ENCODE measurements around the gene RRP1B. TPM values are rescaled to one million over a fixed set of nuclear protein-coding genes. Genes with fewer than 3 reads are reported as not detected.

Gene RRP1B
- total RNA-seq, 1 experiment from 2014 or later = 44.2 TPM

- POLR2A ChIA-PET (ENCODE audit: unreplicated experiment) = no interaction called here
- Histone ChIP-seq H3K9ac (ENCODE audit: low read length) (no peak overlapping the region), H3K9me3 (ENCODE audit: low read length) (no peaks in the 10 kb centered on the region), H3K4me1 (ENCODE audit: insufficient read depth, low read length) (peaks cover 16% of the 10 kb centered on the region), H3K27ac (ENCODE audit: low read length) (no peak overlapping the region), H3K79me2 (ENCODE audit: low read length) (no peaks in the 10 kb centered on the region), H2AFZ (ENCODE audit: low read length) (no peak overlapping the region), H3K4me2 (ENCODE audit: low read length) (no peak overlapping the region), H4K20me1 (ENCODE audit: low read length) (no peaks in the 10 kb centered on the region), H3K36me3 (ENCODE audit: low read depth, low read length) (no peaks in the 10 kb centered on the region), H3F3A (ENCODE audit: low read length, unreplicated experiment) (no peaks in the 10 kb centered on the region), H3K4me3 (ENCODE audit: low read length) (no peak overlapping the region), H3K27me3 (ENCODE audit: low read length) (no peaks in the 10 kb centered on the region), H3K9me2 (replicated peaks; ENCODE audit: low read length) (no peaks in the 10 kb centered on the region)
- TF ChIP-seq EZH2phosphoT487 (IDR thresholded peaks at IDR 0.05; ENCODE audit: borderline replicate concordance, low read length) (no peak), EZH2 (IDR thresholded peaks at IDR 0.05; ENCODE audit: low read length, unreplicated experiment) (no peak), CTCF (conservative IDR thresholded peaks at IDR 0.05; ENCODE audit: low read depth, low read length) (no peak)
- intact Hi-C loops (cut with micrococcal nuclease) = no loop called here
- CTCF ChIA-PET = no interaction called here
- ATAC-seq (no peak), DNase-seq (no peak)
- no TSS peak for BruUV-seq (replicated peaks)
These were observed 6.7 kb upstream of the RRP1B start for GRCh38 chr21:43652616-43653015.

- TF ChIP-seq EZH2phosphoT487 (IDR thresholded peaks at IDR 0.05; ENCODE audit: borderline replicate concordance, low read length) = no peak
- TF ChIP-seq EZH2 (IDR thresholded peaks at IDR 0.05; ENCODE audit: low read length, unreplicated experiment) = no peak
- TF ChIP-seq CTCF (conservative IDR thresholded peaks at IDR 0.05; ENCODE audit: low read depth, low read length) = no peak
- ChIA-PET CTCF (no interaction called here), POLR2A (ENCODE audit: unreplicated experiment) (no interaction called here)
- H3K4me3 ChIP-seq (ENCODE audit: low read length) = no peak overlapping the region
- BruUV-seq (replicated peaks) = no TSS peak
- no peaks in the 10 kb centered on the region for H3K9me3 ChIP-seq (ENCODE audit: low read length)
- DNase-seq (no peak), ATAC-seq (no peak)
- no peaks in the 10 kb centered on the region for H3K27me3 ChIP-seq (ENCODE audit: low read length)
- no peak overlapping the region for H2AFZ ChIP-seq (ENCODE audit: low read length)
- no peak overlapping the region for H3K9ac ChIP-seq (ENCODE audit: low read length)
- H3K36me3 ChIP-seq (ENCODE audit: low read depth, low read length) = no peaks in the 10 kb centered on the region
- no peak overlapping the region for H3K4me2 ChIP-seq (ENCODE audit: low read length)
- H4K20me1 ChIP-seq (ENCODE audit: low read length) = no peaks in the 10 kb centered on the region
- H3K4me1 ChIP-seq (ENCODE audit: insufficient read depth, low read length) = peaks cover 16% of the 10 kb centered on the region
- H3K9me2 ChIP-seq (replicated peaks; ENCODE audit: low read length) = no peaks in the 10 kb centered on the region
- H3F3A ChIP-seq (ENCODE audit: low read length, unreplicated experiment) = no peaks in the 10 kb centered on the region
- no peak overlapping the region for H3K27ac ChIP-seq (ENCODE audit: low read length)
- intact Hi-C loops (cut with micrococcal nuclease) = no loop called here
- H3K79me2 ChIP-seq (ENCODE audit: low read length) = peaks cover 2% of the 10 kb centered on the region; the same call in 1 of the 2 replicates
These were observed 5.7 kb upstream of the RRP1B start for GRCh38 chr21:43653626-43654025.

- ATAC-seq (peak; percentile 46), DNase-seq (peak; percentile 84)
- Histone ChIP-seq H3K9ac (ENCODE audit: low read length) (peak overlapping the region; percentile 12; the same call in 1 of the 2 replicates), H3F3A (ENCODE audit: low read length, unreplicated experiment) (no peaks in the 10 kb centered on the region), H3K27ac (ENCODE audit: low read length) (peak overlapping the region; percentile 70), H3K9me3 (ENCODE audit: low read length) (no peaks in the 10 kb centered on the region), H3K27me3 (ENCODE audit: low read length) (no peaks in the 10 kb centered on the region), H3K36me3 (ENCODE audit: low read depth, low read length) (no peaks in the 10 kb centered on the region), H4K20me1 (ENCODE audit: low read length) (no peaks in the 10 kb centered on the region), H2AFZ (ENCODE audit: low read length) (no peak overlapping the region), H3K4me1 (ENCODE audit: insufficient read depth, low read length) (peaks cover 21% of the 10 kb centered on the region), H3K9me2 (replicated peaks; ENCODE audit: low read length) (no peaks in the 10 kb centered on the region), H3K4me2 (ENCODE audit: low read length) (peak overlapping the region; percentile 52), H3K4me3 (ENCODE audit: low read length) (no peak overlapping the region), H3K79me2 (ENCODE audit: low read length) (peaks cover 13% of the 10 kb centered on the region)
- POLR2A ChIA-PET (ENCODE audit: unreplicated experiment) = no interaction called here
- TF ChIP-seq EZH2phosphoT487 (IDR thresholded peaks at IDR 0.05; ENCODE audit: borderline replicate concordance, low read length) = no peak
- no peak for TF ChIP-seq CTCF (conservative IDR thresholded peaks at IDR 0.05; ENCODE audit: low read depth, low read length)
- no peak for TF ChIP-seq EZH2 (IDR thresholded peaks at IDR 0.05; ENCODE audit: low read length, unreplicated experiment)
- intact Hi-C loops (cut with micrococcal nuclease) = no loop called here
- CTCF ChIA-PET = no interaction called here
- no TSS peak for BruUV-seq (replicated peaks)
These were observed 4.4 kb upstream of the RRP1B start for GRCh38 chr21:43654806-43655489.

Data from PC-3 (cell line).